ENCODE measurements around the gene RCVRN. TPM values are rescaled to one million over a fixed set of nuclear protein-coding genes. Genes with fewer than 3 reads are reported as not detected.

Gene RCVRN
- polyA plus RNA-seq, 1 experiment: not detected

DNA sequence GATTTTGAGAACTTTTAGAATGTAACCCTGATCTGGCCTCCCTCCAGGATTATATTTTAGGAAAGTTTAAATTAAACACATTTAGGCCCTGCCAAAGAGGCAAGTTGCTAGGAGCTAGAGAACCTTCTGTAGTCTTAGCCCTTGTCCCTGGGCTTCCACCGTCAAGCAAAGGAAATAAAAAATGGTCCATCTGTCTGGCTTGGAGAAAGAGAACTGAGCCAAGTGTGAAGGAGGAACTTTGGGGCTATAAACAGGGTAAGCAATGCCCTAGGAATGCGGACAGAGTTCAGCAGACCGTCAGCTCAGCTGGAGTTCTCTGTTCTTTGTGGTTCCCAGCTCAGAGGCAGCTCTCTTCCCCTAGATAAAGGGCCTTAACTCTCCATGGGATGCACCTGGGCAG is 29.6 kb downstream of the RCVRN start:
- H3K27ac ChIP-seq (ENCODE audit: low read depth, low read length): no peak overlapping the region
- TF ChIP-seq, protein P1, sequence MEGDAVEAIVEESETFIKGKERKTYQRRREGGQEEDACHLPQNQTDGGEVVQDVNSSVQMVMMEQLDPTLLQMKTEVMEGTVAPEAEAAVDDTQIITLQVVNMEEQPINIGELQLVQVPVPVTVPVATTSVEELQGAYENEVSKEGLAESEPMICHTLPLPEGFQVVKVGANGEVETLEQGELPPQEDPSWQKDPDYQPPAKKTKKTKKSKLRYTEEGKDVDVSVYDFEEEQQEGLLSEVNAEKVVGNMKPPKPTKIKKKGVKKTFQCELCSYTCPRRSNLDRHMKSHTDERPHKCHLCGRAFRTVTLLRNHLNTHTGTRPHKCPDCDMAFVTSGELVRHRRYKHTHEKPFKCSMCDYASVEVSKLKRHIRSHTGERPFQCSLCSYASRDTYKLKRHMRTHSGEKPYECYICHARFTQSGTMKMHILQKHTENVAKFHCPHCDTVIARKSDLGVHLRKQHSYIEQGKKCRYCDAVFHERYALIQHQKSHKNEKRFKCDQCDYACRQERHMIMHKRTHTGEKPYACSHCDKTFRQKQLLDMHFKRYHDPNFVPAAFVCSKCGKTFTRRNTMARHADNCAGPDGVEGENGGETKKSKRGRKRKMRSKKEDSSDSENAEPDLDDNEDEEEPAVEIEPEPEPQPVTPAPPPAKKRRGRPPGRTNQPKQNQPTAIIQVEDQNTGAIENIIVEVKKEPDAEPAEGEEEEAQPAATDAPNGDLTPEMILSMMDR (IDR thresholded peaks at IDR 0.05; ENCODE audit: low read depth, low read length): no peak
- no peak overlapping the region for H3K4me3 ChIP-seq (ENCODE audit: low read depth, low read length)
- POLR2A ChIA-PET: no interaction called here
- no peak for DNase-seq (ENCODE audit: low read depth, low spot score)
- CTCF ChIA-PET: no interaction called here
- peaks cover 32% of the 10 kb centered on the region for H3K9me3 ChIP-seq (ENCODE audit: control insufficient read depth, insufficient read depth, low read length)
- H3K27me3 ChIP-seq (ENCODE audit: control insufficient read depth, insufficient read depth, low read length): no peaks in the 10 kb centered on the region

DNA sequence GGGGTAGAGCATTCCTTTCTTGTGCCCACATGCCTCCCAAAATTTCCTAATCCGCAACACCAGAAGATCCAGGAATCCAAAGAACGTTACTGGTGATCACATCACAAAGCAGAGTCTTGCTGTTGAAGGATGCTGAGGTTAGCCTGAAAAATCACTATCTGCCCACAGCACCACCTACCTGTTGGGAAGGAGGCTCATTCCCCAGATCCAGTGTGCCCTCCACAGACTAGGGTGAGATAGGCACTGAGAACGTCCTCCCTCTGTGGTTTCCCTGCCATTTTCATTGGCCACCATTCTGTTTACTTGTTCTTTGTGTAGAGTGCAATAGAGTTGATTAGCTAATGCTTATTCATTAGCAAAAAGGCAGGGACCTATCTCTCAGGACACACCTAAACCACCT is 30.3 kb downstream of the RCVRN start:
- TF ChIP-seq, protein P1 (IDR thresholded peaks at IDR 0.05; ENCODE audit: low read depth, low read length): no peak
- Histone ChIP-seq H3K9me3 (ENCODE audit: control insufficient read depth, insufficient read depth, low read length) (peaks cover 31% of the 10 kb centered on the region), H3K27me3 (ENCODE audit: control insufficient read depth, insufficient read depth, low read length) (no peaks in the 10 kb centered on the region), H3K27ac (ENCODE audit: low read depth, low read length) (no peak overlapping the region), H3K4me3 (ENCODE audit: low read depth, low read length) (no peak overlapping the region)
- DNase-seq (ENCODE audit: low read depth, low spot score): no peak
- POLR2A ChIA-PET: no interaction called here
- CTCF ChIA-PET: no interaction called here

DNA sequence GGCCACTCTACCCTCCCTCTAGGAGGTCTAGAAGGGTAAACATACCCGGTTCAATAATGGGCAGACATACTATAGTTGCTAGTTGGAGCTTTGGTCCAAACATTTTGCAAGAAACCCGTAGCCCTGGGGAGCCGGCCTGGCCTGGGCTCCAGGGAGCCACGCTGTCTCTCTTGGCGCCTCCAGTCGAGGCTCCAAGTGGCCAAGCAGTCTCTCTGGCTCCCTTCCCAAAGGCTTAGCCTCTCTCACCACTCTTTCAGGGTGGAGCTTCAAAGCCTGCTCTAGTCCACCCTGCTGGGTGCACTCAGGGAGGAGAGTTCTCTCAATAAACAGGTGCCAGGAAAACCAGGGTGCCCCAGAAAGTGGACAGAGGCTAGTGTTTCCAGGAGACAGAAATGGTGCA is 32.2 kb downstream of the RCVRN start:
- no peak overlapping the region for H3K27ac ChIP-seq (ENCODE audit: low read depth, low read length)
- no peak overlapping the region for H3K4me3 ChIP-seq (ENCODE audit: low read depth, low read length)
- H3K27me3 ChIP-seq (ENCODE audit: control insufficient read depth, insufficient read depth, low read length): no peaks in the 10 kb centered on the region
- ChIA-PET CTCF (interaction anchor here (0.7 kb wide), 1 partner anchor 54 kb away, joined by 4 read pairs; no protein-coding TSS in a partner anchor), POLR2A (no interaction called here)
- no peak for DNase-seq (ENCODE audit: low read depth, low spot score)
- TF ChIP-seq, protein P1 (IDR thresholded peaks at IDR 0.05; ENCODE audit: low read depth, low read length): no peak
- peaks cover 33% of the 10 kb centered on the region for H3K9me3 ChIP-seq (ENCODE audit: control insufficient read depth, insufficient read depth, low read length)

DNA sequence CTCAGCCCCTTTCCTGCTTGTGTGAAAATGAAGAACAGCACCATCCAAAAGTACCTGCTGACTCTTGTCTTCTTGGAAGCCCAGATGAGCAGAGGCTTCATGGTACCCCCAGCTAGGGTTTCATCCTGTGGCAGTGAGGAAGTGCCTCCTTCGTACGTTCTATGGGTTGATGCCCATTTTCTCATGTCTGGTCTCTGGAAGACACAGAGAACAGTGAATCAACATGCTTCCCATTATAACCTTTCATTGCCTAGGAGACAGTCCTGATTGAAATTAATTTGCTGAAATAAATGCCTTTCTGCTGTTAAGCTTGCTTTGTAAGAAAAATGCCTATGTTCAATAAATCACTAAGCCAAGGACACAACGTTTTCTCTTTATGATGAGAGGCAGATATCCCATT is 36.5 kb downstream of the RCVRN start:
- ChIA-PET CTCF (no interaction called here), POLR2A (no interaction called here)
- Histone ChIP-seq H3K27ac (ENCODE audit: low read depth, low read length) (no peak overlapping the region), H3K27me3 (ENCODE audit: control insufficient read depth, insufficient read depth, low read length) (no peaks in the 10 kb centered on the region), H3K9me3 (ENCODE audit: control insufficient read depth, insufficient read depth, low read length) (peaks cover 38% of the 10 kb centered on the region), H3K4me3 (ENCODE audit: low read depth, low read length) (no peak overlapping the region)
- TF ChIP-seq, protein P1 (IDR thresholded peaks at IDR 0.05; ENCODE audit: low read depth, low read length): no peak
- no peak for DNase-seq (ENCODE audit: low read depth, low spot score)

DNA sequence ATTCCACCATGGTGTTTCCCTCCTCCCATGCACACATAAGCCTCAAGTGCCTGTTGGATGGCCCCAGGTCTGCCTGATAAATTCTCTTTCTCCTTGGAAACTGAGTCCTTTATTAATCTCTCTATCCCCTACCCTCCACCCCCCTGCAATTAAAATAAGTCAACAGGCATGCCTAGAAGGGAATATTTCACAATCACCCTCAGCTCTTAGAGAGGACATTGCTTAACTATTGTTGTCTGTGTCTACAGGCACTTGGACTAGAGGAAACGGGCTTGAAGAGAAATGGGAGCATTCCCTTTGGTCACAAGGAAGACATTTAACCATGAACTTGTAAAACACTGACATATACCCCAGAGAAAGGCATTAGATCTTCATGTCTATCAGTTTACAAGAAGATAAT is 39.5 kb downstream of the RCVRN start:
- ChIA-PET POLR2A (no interaction called here), CTCF (interaction anchor here (1.2 kb wide), 1 partner anchor 24 kb away, joined by 3 read pairs; no protein-coding TSS in a partner anchor)
- Histone ChIP-seq H3K4me3 (ENCODE audit: low read depth, low read length) (no peak overlapping the region), H3K27ac (ENCODE audit: low read depth, low read length) (no peak overlapping the region), H3K9me3 (ENCODE audit: control insufficient read depth, insufficient read depth, low read length) (peaks cover 31% of the 10 kb centered on the region), H3K27me3 (ENCODE audit: control insufficient read depth, insufficient read depth, low read length) (no peaks in the 10 kb centered on the region)
- no peak for DNase-seq (ENCODE audit: low read depth, low spot score)
- TF ChIP-seq, protein P1 (IDR thresholded peaks at IDR 0.05; ENCODE audit: low read depth, low read length): no peak

Measured in AG04450 (cell line).